Measurements from ENCODE around the gene FOXP1. TPM values are rescaled to one million over a fixed set of nuclear protein-coding genes. Genes with fewer than 3 reads are reported as not detected.

Gene FOXP1
- total and polyA plus RNA-seq, 12 donors, result 4.8 to 56.0 (median 43.8) TPM

GRCh38 chr3:71614869-71615268, 31.3 kb upstream of the FOXP1 start:
- no peak overlapping the region for H3K27ac ChIP-seq
- H3K4me3 ChIP-seq, result no peak overlapping the region
- TF ChIP-seq, protein P1, sequence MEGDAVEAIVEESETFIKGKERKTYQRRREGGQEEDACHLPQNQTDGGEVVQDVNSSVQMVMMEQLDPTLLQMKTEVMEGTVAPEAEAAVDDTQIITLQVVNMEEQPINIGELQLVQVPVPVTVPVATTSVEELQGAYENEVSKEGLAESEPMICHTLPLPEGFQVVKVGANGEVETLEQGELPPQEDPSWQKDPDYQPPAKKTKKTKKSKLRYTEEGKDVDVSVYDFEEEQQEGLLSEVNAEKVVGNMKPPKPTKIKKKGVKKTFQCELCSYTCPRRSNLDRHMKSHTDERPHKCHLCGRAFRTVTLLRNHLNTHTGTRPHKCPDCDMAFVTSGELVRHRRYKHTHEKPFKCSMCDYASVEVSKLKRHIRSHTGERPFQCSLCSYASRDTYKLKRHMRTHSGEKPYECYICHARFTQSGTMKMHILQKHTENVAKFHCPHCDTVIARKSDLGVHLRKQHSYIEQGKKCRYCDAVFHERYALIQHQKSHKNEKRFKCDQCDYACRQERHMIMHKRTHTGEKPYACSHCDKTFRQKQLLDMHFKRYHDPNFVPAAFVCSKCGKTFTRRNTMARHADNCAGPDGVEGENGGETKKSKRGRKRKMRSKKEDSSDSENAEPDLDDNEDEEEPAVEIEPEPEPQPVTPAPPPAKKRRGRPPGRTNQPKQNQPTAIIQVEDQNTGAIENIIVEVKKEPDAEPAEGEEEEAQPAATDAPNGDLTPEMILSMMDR (IDR thresholded peaks at IDR 0.05), result no peak
- intact Hi-C loops (cut with DNase I), result no loop called here
- 83 to 97% methylated on average over 3 of the region's 3 CpGs for WGBS, 2 donors
- H3K4me1 ChIP-seq, result no peaks in the 10 kb centered on the region
- DNase-seq (no peak), ATAC-seq (no peak)
- H3K9me3 ChIP-seq, result no peaks in the 10 kb centered on the region
- H3K36me3 ChIP-seq, result no peaks in the 10 kb centered on the region
- no peaks in the 10 kb centered on the region for H3K27me3 ChIP-seq

DNA sequence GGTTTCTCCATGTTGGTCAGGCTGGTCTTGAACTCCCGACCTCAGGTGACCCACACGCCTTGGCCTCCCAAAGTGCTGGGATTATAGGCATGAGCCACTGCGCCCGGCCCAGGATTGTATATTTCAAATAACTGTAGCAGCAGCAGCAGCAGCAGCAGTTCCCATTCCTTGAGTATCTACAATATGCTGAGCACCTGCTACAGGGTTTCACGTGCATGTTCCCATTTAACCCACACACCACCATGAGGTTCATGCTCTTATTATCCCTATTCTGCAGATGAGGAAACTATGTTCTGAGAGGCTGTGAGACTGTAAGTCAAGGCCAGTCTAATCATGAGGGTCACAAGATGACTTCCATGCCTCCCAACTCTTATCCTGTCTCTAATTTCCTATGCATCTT, 30.9 kb upstream of the FOXP1 start:
- H3K4me3 ChIP-seq, result no peak overlapping the region
- ATAC-seq (no peak), DNase-seq (no peak)
- WGBS, 2 donors, result 95 to 96% methylated on average over 5 of the region's 5 CpGs
- H3K27ac ChIP-seq, result no peak overlapping the region
- no peaks in the 10 kb centered on the region for H3K4me1 ChIP-seq
- H3K9me3 ChIP-seq, result no peaks in the 10 kb centered on the region
- intact Hi-C loops (cut with DNase I), result no loop called here
- H3K27me3 ChIP-seq, result no peaks in the 10 kb centered on the region
- TF ChIP-seq, protein P1 (IDR thresholded peaks at IDR 0.05), result no peak
- no peaks in the 10 kb centered on the region for H3K36me3 ChIP-seq

- 97% methylated on average over 3 of the region's 3 CpGs for WGBS, 2 donors
- H3K4me1 ChIP-seq, result no peaks in the 10 kb centered on the region
- ATAC-seq, result no peak
- H3K27ac ChIP-seq, result no peak overlapping the region
- no peak for DNase-seq
- H3K36me3 ChIP-seq, result no peaks in the 10 kb centered on the region
- peaks cover 0 to 17% (median 6%) of the 10 kb centered on the region in 11 donors for H3K9me3 ChIP-seq
- H3K4me3 ChIP-seq, result no peak overlapping the region
- TF ChIP-seq, protein P1 (IDR thresholded peaks at IDR 0.05), result no peak
- H3K27me3 ChIP-seq, result no peaks in the 10 kb centered on the region
- intact Hi-C loops (cut with DNase I), result no loop called here
These were observed 27.6 kb upstream of the FOXP1 start for GRCh38 chr3:71611099-71611498.

DNA sequence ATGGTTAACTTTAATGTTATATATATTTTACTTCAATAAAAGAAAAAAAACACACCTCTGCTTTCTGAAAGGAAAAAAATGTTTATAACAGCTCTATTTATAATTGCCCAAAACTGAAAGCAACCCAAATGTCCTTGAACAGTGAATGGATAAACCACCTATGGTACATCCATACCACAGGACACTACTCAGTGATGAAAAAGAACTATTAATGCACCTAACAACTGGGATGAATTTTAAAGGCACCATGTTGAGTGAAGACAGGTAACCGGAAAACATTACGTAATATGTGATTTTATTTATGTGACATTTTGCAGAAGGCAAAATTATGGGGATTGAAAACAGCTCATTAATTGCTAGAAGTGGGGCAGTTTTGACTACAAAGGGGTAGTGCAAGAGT, 23.8 kb upstream of the FOXP1 start:
- no peak overlapping the region for H3K4me3 ChIP-seq
- TF ChIP-seq, protein P1 (IDR thresholded peaks at IDR 0.05), result no peak
- DNase-seq (no peak), ATAC-seq (no peak)
- intact Hi-C loops (cut with DNase I), result no loop called here
- H3K9me3 ChIP-seq, result peaks cover 0 to 20% (median 6%) of the 10 kb centered on the region in 11 donors
- no peak overlapping the region for H3K27ac ChIP-seq
- H3K27me3 ChIP-seq, result no peaks in the 10 kb centered on the region
- H3K4me1 ChIP-seq, result no peaks in the 10 kb centered on the region
- WGBS, 2 donors, result 96% methylated on average over 2 of the region's 2 CpGs
- H3K36me3 ChIP-seq, result no peaks in the 10 kb centered on the region

Data from heart right ventricle (tissue), 16 donors.